Parathyroid adenoma (tissue), 2 donors: ENCODE measurements around the gene SGO2.
A peak's percentile ranks its signal among the peaks of the same experiment; 100 is the strongest.

ENCODE experiments used
- H2AFZ ChIP-seq: fragments of 300-600 bp; sonication (generic); one replicate; pipeline ENCODE4 v1.7.0; 2017; ENCODE audit warnings: antibody characterized with exemption, mild to moderate bottlenecking
- H3K27ac ChIP-seq: fragments of 300-600 bp; sonication (generic); one replicate; pipeline ENCODE4 v1.7.0; 2017
- H3K27me3 ChIP-seq: fragments of 300-600 bp; sonication (generic); one replicate; pipeline ENCODE4 v1.7.0; 2017; ENCODE audit warnings: low read length; ENCODE audit not compliant: control insufficient read depth, insufficient read depth
- H3K36me3 ChIP-seq: fragments of 300-600 bp; sonication (generic); one replicate; pipeline ENCODE4 v1.7.0; 2017; ENCODE audit warnings: low read length; ENCODE audit not compliant: control insufficient read depth, insufficient read depth
- H3K4me1 ChIP-seq: fragments of 300-600 bp; sonication (generic); one replicate; pipeline ENCODE4 v1.7.0; 2017; ENCODE audit warnings: control low read depth
- H3K4me2 ChIP-seq: fragments of 300-600 bp; sonication (generic); one replicate; pipeline ENCODE4 v1.7.0; 2017; ENCODE audit warnings: low read length
- H3K4me3 ChIP-seq: fragments of 300-600 bp; sonication (generic); one replicate; pipeline ENCODE4 v1.7.0; 2017; ENCODE audit warnings: low read depth, low read length
- H3K79me2 ChIP-seq: fragments of 300-600 bp; sonication (generic); one replicate; pipeline ENCODE4 v1.7.0; 2017; ENCODE audit warnings: control low read depth
- H3K9ac ChIP-seq: fragments of 300-600 bp; sonication (generic); one replicate; pipeline ENCODE4 v1.7.0; 2017; ENCODE audit warnings: mild to moderate bottlenecking
- H3K9me3 ChIP-seq: fragments of 300-600 bp; sonication (generic); one replicate; pipeline ENCODE4 v1.7.0; 2017; ENCODE audit warnings: low read length; ENCODE audit not compliant: control insufficient read depth
- TF ChIP-seq, protein P1 (sequence below): fragments of 300-600 bp; sonication (generic); IDR thresholded peaks from one replicate; pipeline ENCODE4 v1.7.0; 2017; ENCODE audit warnings: antibody characterized with exemption, mild to moderate bottlenecking
- donor health status: primary hyperparathyroidism.

The SGO2 gene

GRCh38 chr2:200567932-200568331 lies 41.9 kb downstream of the SGO2 start:
- Histone ChIP-seq H3K9ac (no peak overlapping the region), H3K79me2 (no peaks in the 10 kb centered on the region), H2AFZ (no peak overlapping the region), H3K36me3 (no peaks in the 10 kb centered on the region), H3K27me3 (no peaks in the 10 kb centered on the region), H3K4me1 (no peaks in the 10 kb centered on the region), H3K4me2 (no peak overlapping the region), H3K27ac (no peak overlapping the region), H3K4me3 (no peak overlapping the region), H3K9me3 (no peaks in the 10 kb centered on the region)
- TF ChIP-seq, protein P1, sequence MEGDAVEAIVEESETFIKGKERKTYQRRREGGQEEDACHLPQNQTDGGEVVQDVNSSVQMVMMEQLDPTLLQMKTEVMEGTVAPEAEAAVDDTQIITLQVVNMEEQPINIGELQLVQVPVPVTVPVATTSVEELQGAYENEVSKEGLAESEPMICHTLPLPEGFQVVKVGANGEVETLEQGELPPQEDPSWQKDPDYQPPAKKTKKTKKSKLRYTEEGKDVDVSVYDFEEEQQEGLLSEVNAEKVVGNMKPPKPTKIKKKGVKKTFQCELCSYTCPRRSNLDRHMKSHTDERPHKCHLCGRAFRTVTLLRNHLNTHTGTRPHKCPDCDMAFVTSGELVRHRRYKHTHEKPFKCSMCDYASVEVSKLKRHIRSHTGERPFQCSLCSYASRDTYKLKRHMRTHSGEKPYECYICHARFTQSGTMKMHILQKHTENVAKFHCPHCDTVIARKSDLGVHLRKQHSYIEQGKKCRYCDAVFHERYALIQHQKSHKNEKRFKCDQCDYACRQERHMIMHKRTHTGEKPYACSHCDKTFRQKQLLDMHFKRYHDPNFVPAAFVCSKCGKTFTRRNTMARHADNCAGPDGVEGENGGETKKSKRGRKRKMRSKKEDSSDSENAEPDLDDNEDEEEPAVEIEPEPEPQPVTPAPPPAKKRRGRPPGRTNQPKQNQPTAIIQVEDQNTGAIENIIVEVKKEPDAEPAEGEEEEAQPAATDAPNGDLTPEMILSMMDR, result no peak

DNA sequence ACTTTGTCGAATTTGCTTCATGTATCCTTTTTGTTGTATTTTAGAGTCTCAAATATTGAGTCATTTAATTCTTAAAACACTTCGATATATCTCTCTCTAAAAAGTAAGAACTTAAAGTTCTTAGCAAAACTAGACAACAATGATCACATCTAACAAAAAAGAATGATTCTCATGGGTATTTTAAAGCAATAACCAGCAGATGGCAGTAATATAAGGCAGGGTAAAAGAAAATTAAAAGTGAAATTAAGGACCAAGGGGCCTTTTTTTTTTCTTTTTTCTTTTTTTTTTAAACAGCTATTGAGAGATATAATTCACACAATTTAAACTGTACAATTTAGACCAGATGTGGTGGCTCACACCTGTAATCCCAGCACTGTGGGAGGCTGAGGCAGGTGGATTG lies 50.0 kb downstream of the SGO2 start:
- H3K4me1 ChIP-seq, result no peaks in the 10 kb centered on the region
- no peak overlapping the region for H3K4me2 ChIP-seq

DNA sequence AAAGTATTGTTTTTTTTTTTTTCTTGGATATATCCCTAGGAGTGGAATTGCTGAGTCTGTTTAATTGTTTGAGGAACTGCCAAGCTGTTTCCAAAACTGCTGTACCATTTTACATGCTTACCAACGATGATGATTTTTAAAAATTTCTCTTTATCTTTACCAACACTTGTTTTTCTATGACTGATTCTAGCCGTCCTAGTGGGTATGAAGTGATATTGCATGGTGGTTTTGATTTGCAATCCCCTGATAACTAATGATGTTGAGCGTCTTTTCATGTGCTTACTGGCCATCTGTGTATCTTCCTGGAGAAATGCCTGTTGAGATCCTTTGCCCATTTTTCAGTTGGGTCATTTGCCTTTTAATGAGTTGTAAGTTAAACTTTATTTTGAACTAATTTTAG lies 51.0 kb downstream of the SGO2 start:
- Histone ChIP-seq H3K27me3 (no peaks in the 10 kb centered on the region), H3K9ac (no peak overlapping the region), H2AFZ (no peak overlapping the region), H3K36me3 (no peaks in the 10 kb centered on the region), H3K4me2 (no peak overlapping the region), H3K4me1 (no peaks in the 10 kb centered on the region), H3K9me3 (no peaks in the 10 kb centered on the region), H3K4me3 (no peak overlapping the region), H3K79me2 (no peaks in the 10 kb centered on the region), H3K27ac (no peak overlapping the region)
- TF ChIP-seq, protein P1, result no peak

More for the DNA sequence above, 50.0 kb downstream of the SGO2 start:
- Histone ChIP-seq H3K9ac (no peak overlapping the region), H3K27me3 (no peaks in the 10 kb centered on the region), H2AFZ (no peak overlapping the region), H3K36me3 (no peaks in the 10 kb centered on the region), H3K27ac (no peak overlapping the region), H3K79me2 (no peaks in the 10 kb centered on the region), H3K4me3 (no peak overlapping the region), H3K9me3 (no peaks in the 10 kb centered on the region)
- TF ChIP-seq, protein P1, result peak; percentile 49

DNA sequence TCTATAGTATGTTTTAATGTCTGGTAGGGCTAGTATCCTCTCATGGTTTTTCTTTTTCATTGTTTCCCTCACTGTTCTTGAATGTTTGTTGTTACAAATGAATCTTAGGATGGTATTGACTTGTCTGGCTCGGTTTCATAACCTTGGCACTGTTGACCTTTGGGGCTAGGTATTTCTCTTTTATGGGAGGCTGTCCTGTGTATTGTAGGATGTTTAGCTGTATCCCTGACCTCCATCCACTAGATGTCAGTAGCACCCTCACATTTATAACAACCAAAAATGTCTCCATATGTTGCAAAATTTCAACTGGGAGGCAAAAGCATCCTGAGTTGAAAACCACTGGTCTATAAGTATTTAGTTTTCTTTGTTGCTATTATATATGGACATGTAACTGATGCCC lies 52.8 kb downstream of the SGO2 start:
- no peaks in the 10 kb centered on the region for H3K79me2 ChIP-seq
- no peaks in the 10 kb centered on the region for H3K4me1 ChIP-seq
- no peaks in the 10 kb centered on the region for H3K36me3 ChIP-seq
- no peak overlapping the region for H3K4me3 ChIP-seq
- no peak overlapping the region for H3K27ac ChIP-seq
- TF ChIP-seq, protein P1, result peak; percentile 54
- H3K27me3 ChIP-seq, result no peaks in the 10 kb centered on the region
- H2AFZ ChIP-seq, result no peak overlapping the region
- no peak overlapping the region for H3K9ac ChIP-seq
- H3K4me2 ChIP-seq, result no peak overlapping the region
- H3K9me3 ChIP-seq, result no peaks in the 10 kb centered on the region

- Histone ChIP-seq H2AFZ (no peak overlapping the region), H3K9ac (no peak overlapping the region), H3K27ac (no peak overlapping the region), H3K36me3 (no peaks in the 10 kb centered on the region), H3K4me2 (no peak overlapping the region), H3K4me1 (no peaks in the 10 kb centered on the region), H3K27me3 (no peaks in the 10 kb centered on the region), H3K79me2 (no peaks in the 10 kb centered on the region), H3K4me3 (no peak overlapping the region), H3K9me3 (no peaks in the 10 kb centered on the region)
- TF ChIP-seq, protein P1, result no peak
These were observed 58.6 kb downstream of the SGO2 start for GRCh38 chr2:200584639-200585038.
